ENCODE results near the gene TSEN34.
A peak's percentile ranks its signal among the peaks of the same experiment; 100 is the strongest.
"Not testable (repeated sequence)": the region's sequence is repeated elsewhere in the genome, so short reads cannot be mapped to it uniquely, and the experiment has no call there.

The TSEN34 gene

DNA sequence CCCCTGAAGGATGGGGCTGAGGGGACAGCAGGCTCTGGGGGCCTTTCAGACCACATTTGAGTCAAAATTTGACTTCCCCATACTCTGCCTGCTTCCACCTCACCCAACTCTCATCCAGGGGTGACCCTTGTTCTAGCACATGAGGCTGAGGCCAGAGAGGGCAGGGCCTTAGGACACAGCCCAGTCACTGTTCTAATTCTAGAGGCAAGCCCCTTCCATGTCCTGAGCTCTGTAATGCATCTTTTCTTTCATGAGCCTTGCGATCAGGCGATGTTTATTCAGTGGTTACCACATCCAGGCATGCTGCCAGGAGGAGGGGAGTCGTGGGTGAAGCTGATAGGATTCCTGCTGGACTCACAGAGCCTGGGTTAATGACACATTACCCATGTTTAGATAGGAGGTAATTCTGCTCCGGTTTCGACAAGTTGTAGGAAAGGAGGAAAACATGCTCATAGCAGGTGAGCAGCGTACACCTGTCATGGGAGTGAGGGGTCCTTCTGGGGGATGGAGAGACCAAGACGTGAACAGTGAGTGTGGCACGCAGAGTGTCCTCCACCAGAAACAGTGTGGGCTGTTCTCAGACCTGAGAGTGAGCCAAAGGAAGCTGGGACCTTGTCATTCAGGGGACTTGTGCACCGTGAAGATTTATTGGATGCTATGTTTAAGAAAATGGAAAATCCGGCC is 18.8 kb downstream of the TSEN34 start:
- no peak for DNase-seq

DNA sequence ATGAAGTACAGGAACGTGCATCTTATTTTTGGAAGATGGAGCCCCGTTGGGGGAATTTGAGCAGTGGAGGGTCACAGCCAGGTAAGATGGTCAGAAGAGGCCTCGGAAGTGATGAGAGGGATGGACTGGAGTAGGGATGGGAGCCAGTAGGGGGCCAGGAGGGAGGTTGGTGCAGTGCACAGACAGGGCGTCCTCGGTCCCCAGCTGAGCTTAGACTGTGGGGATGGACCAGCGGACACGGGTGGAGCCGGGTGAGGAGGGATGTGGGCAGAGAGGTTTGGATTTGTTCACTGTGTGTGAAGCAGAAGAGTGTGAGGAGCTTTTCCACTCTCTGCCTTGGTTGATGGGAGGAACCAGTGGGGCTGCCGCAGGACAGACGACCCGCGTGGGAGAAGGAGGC is 20.1 kb downstream of the TSEN34 start:
- DNase-seq, result no peak

DNA sequence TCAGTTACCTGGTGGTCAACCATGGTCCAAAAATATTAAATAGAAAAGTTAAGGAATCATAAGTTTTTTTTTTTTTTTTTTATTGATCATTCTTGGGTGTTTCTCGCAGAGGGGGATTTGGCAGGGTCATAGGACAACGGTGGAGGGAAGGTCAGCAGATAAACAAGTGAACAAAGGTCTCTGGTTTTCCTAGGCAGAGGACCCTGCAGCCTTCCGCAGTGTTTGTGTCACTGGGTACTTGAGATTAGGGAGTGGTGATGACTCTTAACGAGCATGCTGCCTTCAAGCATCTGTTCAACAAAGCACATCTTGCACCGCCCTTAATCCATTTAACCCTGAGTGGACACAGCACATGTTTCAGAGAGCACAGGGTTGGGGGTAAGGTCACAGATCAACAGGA is 23.1 kb downstream of the TSEN34 start:
- DNase-seq, result not testable (repeated sequence)

DNA sequence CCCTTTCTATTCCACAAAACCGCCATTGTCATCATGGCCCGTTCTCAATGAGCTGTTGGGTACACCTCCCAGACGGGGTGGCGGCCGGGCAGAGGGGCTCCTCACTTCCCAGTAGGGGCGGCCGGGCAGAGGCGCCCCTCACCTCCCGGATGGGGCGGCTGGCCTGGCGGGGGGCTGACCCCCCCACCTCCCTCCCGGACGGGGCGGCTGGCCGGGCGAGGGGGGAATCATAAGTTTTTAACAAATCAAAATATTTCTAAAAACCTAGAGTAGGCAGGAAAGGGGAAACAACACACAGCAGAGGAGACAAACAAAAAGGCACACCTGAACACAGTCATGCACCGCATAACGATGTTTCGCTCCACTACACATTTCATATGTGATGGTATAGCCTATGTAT is 23.6 kb downstream of the TSEN34 start:
- not testable (repeated sequence) for DNase-seq

DNA sequence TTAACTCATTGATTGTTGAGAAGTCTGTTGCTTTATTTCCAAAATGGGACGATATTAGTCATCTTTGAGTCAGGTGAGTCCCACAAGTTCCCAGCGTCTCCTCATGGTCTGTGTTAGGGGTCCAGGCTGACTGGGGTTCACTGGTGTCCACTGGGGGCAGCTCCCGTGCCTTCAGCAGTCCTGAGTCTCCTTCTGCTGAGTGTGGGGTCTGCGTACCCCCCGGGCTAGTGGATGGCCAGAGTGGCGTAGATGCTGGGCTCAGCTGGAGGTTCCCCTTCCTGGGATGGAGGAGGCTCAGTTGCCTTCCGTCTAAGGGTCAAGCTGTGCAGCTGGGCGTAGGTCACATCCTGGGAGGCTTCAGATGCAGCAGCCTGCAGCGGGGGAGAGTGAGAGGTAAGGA is 25.8 kb downstream of the TSEN34 start:
- DNase-seq, result no peak

DNA sequence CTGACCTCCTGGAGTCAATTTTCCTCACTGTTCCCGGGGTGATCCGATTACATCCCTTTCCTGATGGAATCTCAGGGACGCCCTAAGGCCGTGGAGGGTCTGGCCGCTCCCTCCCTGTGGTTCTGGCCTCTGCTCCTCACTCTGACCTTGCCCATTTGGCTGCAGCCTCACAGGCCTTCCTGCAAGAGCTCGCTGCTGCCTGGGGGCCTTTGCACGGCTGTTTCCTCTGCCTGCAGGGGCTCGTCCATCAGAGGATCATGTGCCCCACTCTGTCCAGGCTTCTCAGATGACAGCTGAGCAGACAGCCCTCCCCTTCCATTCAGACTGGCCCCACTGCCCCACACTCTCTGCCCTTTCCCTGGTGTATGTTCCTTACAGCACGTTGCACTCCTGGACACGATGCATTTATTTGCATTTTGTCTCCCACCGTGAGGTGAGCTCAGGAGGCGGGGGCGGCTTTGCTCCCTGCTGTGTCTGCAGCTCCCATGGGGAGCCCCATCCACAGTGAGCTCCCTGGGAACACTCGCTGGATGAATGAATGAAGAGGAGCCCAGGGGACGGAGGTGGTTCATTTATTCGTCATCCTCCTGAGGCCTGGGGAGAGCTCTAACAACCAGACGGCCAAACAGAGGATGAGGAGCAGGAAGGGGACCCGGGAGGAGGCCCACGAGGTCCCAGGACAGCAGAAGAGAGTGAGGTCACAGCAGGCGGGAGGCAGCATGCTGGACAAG is 26.6 kb downstream of the TSEN34 start:
- DNase-seq, result not testable (repeated sequence)

DNA sequence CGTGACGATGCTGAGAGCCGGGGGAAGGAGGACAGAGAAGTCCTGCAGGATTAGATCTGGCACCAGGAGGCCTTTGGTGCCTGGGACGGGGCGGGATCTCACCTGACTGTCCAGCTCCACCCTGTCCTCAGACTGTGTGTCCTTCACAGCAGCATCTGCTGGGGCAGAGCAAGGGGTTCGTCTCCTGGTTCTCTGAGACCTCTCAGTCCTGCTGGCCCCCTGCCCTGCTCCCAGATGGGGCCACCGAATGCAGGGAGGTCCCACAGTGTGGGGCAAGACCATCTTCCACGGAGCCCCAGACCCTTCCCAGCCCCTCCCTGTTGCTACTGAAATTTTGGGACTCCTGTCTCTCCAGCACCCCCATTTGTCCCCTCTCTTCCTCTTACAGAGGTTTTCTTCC is 27.2 kb downstream of the TSEN34 start:
- DNase-seq, result no peak

DNA sequence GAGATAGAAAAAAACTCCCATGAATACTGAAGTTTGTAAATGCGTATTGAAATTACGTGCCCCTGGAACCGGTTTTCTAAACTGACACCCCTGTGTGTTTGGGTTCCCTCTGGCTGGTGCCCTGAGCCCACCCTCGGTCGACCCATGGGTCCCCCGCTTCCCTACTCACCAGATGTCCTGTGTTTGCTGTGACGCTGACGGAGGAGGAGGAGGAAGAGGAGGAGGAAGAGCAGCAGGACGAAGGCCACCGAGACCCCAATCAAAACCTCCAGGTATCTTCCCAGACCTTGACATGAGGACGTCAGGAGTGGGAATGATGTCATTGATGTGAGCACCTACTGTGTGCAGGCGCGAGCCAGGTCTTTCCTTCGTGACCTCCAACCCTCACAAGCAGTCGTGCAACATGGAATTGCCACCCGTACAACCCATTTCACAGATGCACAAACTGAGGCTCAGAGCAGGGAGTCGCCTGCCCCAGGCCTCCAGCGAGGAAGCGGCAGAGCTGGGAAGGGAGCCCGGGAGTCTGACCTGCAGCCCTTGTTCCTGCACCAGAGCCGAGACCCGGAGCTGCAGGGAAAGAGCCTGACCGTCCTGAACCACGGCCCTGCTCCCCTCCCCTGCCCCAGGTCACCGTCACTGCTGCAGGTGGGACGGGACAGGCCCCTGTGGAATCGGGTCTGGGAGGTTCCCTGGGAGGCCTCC is 28.0 kb downstream of the TSEN34 start:
- DNase-seq, result no peak

DNA sequence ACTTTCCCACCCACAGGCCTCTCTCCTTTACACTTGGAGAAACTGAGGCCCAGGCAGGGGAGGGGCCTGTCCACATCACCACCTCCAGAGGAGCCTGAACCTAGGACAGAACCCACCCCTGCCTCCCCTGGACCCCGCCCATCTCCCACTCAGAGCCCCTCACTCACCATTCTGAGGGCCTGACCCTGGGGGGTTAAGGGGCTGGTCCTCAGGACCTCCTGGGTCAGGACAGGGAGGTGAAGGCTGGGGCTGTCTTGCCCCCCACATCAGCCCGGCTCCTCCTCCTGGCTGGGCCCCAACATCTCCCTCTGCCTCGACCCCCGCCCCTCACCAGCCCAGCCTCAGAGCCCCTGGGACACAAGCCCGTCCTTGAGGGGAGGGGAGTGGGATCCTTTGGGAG is 28.6 kb downstream of the TSEN34 start:
- not testable (repeated sequence) for DNase-seq

DNA sequence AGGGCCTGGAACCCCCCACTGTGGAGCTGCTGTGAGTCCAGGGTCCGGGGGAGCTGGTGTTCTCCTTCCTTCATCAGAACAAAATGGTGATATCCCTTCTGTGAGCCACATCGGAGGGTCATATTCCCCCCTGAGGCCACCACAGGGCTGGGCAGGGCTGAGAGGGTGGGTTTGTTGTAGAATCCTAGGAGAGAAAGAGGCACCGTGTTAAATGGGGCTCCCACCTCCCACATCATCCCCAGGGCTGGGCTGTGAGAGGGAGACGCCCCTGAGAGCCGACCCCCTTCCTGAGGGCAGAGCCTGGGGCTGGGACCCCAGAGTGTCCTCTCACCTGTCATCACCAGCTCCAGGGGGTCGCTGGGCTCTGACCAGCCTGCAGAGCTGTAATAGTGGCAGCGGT is 30.8 kb downstream of the TSEN34 start:
- DNase-seq, result not testable (repeated sequence)

DNA sequence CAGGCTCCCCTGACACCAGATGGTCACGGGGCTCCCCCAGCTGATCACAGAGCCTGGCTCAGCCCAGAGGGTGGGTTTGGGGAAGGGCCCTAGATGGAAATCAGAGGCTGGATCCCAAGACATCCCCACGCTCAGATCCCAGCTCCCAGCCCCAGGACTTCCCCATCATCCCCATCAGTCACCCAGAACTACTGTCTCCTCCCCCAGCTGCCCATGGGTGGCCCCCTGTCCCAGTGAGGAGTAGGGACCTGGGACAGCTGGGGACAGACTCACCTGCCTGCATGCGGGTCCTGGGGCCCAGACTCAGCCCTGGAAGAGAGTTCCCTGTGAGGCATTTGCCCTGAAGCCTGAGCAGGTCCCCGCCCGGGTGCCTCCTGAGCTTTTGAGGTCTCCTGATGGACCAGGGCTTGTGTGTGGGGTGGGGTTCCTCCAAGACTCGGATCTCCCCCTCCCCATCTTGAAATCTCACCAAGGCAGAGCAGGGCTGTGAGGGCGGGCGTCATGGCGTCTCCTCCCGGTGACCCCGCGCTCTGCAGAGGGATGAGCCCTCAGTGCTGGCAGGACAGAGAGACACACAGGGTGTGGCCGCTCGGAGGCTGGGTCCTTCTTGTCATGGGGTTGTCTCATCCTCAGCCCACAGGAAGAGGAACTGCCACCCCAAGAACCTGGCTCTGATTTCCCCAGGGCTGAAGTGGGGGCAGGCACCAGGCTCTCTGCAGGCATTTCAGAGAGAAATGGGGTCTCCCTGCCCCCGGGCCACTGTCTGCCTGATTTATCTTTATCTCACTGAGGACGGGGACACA is 31.6 kb downstream of the TSEN34 start, which contains the start of gene LILRB3:
Gene LILRB3, minus strand, starts transcription at position 534 of the 803 bp plus-strand sequence. Its CDS starts 31 bp downstream, at position 503.
- DNase-seq, result not testable (repeated sequence)

DNA sequence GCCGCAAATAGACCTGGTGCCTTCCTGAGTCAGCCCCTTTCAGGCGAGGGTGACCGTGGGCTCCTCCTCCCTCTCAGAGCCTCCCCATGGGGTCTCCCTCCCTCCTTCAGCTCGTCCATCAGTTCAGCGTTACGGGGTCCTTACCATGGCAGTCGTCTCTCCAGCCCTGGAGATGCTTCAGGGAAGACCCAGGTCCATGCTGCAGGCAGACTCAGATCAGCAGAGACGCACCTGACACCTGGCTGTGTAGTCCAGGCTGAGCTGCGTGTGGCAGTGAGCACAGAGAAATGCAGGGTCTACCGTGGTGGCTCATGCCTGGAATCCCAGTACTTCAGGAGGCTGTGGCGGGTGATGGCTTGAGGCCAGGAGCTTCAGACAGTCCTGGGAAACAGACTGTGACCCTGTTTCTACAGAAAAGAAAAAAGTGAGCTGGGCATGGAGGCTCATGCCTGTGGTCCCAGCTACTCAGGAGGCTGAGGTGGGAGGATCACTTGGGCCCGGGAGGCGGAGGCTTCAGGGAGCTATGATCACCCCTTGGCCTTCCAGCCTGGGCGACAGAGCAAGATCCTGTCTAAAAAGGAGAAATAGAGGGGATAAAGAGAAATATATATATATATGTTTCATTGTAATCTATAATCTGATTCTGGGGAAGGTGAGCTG is 32.3 kb downstream of the TSEN34 start:
- DNase-seq, result not testable (repeated sequence)

DNA sequence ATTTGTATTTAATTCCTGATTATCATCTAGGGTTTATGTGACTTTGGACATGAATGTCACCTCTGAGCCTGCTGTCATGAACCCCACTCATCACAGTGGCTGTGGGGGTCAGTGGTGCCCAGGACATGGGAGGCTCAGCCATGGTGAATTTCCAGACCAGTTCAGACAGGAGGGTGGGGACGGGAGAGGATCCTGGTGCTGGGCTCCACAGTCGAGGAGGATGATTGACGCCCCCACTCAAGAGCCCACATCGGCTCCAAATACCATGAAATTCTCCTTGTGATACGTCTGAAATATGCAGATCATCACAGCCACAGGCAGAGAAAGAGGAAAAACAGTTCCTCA is 32.8 kb downstream of the TSEN34 start:
- DNase-seq, result not testable (repeated sequence)

DNA sequence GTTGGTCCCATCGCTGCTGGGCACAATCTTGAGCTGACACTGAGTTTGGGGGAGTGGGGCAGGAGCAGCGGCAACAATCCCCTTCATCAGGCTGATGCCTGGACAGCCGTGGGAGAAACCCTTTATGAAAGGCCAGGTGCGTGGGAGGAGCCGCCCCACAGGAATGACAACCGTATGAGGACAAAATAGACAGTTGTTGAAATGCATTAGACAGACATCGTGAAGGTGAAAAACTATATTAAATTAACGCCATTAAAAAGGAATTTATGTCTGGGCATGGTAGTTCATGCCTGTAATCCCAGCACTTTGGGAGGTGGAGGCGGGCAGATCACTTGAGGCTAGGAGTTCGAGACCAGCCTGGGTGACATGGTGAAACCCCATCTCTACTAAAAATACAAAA is 33.5 kb downstream of the TSEN34 start:
- not testable (repeated sequence) for DNase-seq

DNA sequence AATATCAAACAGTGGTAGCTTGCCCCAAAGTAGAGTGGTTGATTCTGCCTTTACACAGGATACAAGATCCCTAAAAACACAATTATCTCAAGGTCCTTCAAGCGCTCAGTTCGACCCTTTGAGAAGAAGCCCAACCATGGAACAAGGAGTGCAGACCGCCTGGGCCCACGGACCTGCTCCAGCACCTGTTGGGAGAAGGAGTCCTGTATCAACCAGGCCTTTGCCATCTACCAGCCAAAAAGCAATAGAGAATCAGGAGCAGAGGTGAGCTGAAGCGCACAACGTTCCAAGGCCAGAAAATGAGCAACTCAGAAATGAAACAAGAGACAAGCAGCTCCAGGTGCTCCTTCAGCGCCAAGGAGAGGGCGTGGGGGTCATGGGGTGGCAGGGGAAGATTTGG is 38.0 kb downstream of the TSEN34 start:
- DNase-seq, result no peak

DNA sequence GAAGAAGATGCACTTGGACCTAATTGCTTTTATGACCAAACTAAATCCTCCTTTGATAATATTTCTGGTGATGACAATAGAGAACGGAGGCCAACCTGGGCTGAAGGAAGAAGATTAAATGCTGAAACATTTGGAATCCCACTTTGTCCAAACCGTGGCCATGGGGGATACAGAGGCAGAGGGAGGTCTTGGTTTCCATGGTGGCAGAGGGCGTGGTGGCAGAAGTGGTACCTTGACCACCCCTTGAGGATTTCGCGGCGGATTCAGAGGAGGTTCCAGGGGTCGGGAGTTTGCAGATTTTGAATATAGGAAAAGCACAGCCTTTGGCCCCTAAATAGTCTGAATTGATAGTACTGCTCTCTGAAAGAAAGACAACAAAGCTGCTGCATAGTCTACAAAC is 38.9 kb downstream of the TSEN34 start:
- DNase-seq, result no peak

DNA sequence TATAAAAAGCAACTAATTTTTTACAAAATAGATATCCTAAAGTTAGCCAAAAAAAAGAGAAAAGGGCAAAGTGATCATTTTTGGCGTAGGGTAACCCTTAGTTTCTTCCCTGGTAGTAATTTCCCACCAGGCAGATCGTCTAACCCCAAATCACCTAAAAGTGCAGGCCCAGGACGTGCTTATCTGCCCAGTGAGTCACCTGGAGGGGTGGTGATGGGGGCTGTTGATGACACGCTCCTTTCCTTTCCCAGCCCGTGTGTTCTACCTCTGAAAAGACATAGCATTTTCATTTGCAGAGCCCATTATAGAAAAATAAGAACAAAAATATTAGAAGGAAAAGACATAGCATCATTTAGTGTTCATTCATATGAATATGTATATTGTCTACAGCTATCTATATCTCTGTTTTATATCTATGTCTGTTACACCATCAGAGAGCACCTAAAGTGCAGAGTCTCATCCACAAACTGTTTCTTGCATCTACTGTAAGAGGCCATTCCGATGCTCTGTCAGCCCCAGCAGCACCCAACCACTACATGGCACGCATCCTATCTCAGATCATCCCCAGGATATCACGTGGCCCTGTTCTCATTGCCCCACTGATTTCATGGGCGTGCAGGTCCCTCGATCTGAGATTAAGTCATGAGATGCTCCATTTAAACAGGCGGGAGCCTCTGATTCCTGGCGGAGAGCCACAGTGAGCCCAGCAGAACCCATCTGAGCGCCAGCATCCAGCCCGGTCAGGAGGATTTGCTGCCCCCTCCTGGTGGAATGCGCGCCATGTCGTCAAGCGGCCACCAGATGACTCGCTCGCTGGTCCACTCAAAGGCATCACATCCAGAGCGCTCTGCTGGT is 40.2 kb downstream of the TSEN34 start:
- DNase-seq, result peak; percentile 87

DNA sequence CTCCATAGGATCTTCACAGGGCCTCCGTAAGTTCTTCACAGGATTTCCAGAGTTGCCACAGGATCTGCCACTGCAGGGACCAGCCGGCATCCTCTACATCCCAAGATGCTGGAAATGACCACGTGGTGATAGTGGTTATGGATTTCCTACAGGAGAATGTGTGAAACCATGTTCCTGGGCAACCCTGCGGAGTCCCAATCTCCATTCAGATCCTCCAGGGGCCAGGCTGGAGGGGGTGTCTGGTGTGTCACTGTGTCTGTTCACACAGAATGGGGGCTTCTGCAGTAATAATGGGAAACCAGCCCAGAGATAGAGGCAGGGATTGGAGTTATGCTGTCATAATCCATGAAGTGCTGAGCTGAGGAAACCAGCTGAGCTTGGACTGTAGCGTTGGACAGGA is 42.8 kb downstream of the TSEN34 start:
- DNase-seq, result no peak

DNA sequence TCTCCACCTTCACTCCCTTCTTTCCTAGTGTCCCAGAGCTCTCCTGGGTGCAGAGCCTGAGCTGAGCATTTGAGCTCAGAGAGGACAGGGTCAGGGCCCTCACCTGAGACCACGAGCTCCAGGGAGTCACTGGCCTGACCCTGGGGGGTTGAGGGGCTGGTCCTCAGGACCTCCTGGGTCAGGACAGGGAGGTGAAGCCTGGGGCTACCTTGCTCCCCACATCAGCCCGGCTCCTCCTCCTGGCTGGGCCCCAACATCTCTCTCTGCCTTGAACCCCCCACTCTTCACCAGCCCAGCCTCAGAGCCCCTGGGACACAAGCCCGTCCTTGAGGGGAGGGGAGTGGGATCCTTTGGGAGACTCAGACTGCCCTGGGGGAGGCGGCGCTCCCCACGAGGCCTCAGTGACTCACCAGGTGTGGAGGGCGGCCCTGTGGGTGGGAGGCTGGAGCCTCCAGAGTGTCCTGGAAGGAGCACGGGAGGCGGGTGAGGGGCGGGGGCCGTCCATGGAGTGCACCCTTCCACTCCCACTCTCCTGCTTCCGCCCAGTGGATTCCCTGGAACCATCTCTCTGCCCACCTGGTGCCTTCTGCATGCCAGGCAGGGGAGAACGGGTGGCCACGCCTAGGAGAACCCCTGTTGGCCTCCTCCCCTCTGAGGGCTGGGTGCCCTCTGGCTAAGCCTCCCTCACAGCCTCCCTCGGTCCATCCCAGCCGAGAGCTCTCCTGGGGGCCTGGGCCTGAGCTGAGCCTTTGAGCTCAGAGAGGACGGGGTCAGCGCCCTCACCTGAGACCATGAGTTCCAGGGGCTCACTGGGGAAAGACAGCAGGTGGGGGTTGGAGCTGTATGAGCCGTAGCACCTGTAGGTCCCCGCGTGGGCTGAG is 48.6 kb downstream of the TSEN34 start:
- not testable (repeated sequence) for DNase-seq
